K562 (cell line): ENCODE data around the gene MCL1. TPM values are rescaled to one million over a fixed set of nuclear protein-coding genes. Genes with fewer than 3 reads are reported as not detected.

Experiments
- ATAC-seq: fragments of 200-7000 bp; cut with Tn5 transposase; 3 replicates; pipeline ENCODE4 v1.9.1; 2020; ENCODE audit warnings: moderate library complexity
- BruUV-seq: library from RNA; stranded (reverse); fragments of 400-500 nt; replicated peaks from 2 replicates; lab custom pipeline; 2021; lab: Mats Ljungman, UMichigan
- CTCF ChIA-PET: fragments of 300-600 bp; formaldehyde crosslinking; extraction: SDS; loops from one replicate; lab custom pipeline; 2021; ENCODE audit warnings: low intra/inter-chr PET ratio; lab: Yijun Ruan, JAX
- POLR2A ChIA-PET: fragments of 300-600, 350-650 bp; sonication (Branson Sonifier 250); formaldehyde crosslinking; extraction: SDS; loops from one replicate; lab custom pipeline; 2021; ENCODE audit warnings: antibody characterized with exemption, inconsistent platforms; lab: Yijun Ruan, JAX
- DNase-seq, 4 experiments: peaks; one replicate each; pipeline versions ENCODE4 v3.0.0 to v3.0.0-alpha.2; 2011 to 2018; ENCODE audit warnings: low spot score in 3 of 4, mixed read lengths in 3 of 4; ENCODE audit errors: extremely low read depth in 1 of 4
- FAIRE-seq: peaks from 2 replicates; lab custom pipeline; 2011; peaks lifted over from hg19 to GRCh38; lab: Jason Lieb, UNC
- H2AFZ ChIP-seq: 2 replicates; pipeline ENCODE4 v1.6.0; 2011; ENCODE audit warnings: low read depth, low read length, control low read depth, inconsistent platforms
- H3K27ac ChIP-seq: fragments of 200-600 bp; 3 replicates; pipeline ENCODE4 v1.8.0; 2011; ENCODE audit warnings: low read depth, mild to moderate bottlenecking, control low read depth, inconsistent platforms, low read length, moderate library complexity, mixed read lengths; ENCODE audit errors: extremely low read depth
- H3K27me3 ChIP-seq, 2 experiments: fragments of 300-600 bp in 1 of 2; 2 replicates in 1 of 2; 3 replicates in 1 of 2; pipeline versions ENCODE4 v1.6.0 to v1.8.0; 2011; ENCODE audit warnings: inconsistent platforms in 2 of 2, low read length in 2 of 2, mild to moderate bottlenecking in 1 of 2, mixed read lengths in 1 of 2, moderate library complexity in 1 of 2; ENCODE audit not compliant: control insufficient read depth in 2 of 2, insufficient read depth in 2 of 2
- H3K36me3 ChIP-seq: fragments of 300-600 bp; 3 replicates; pipeline ENCODE4 v1.8.0; 2011; ENCODE audit warnings: mild to moderate bottlenecking, low read length, inconsistent platforms; ENCODE audit not compliant: control insufficient read depth, insufficient read depth
- H3K4me1 ChIP-seq, 2 experiments: fragments of 200-600 bp in 1 of 2; replicated peaks in 1 of 2; 2 replicates in 1 of 2; 3 replicates in 1 of 2; pipeline versions ENCODE4 v1.5.1 to v1.8.0; 2011; ENCODE audit warnings: inconsistent platforms in 2 of 2, low read length in 2 of 2, mild to moderate bottlenecking in 1 of 2, mixed read lengths in 1 of 2, moderate library complexity in 1 of 2; ENCODE audit not compliant: control insufficient read depth in 2 of 2, insufficient read depth in 2 of 2
- H3K4me2 ChIP-seq: 2 replicates; pipeline ENCODE4 v1.6.1; 2011; ENCODE audit warnings: low read length, control low read depth, inconsistent platforms, mixed read lengths; ENCODE audit not compliant: insufficient read depth
- H3K4me3 ChIP-seq: fragments of 200-600 bp; sonication (generic), shearing (Covaris generic); 2 replicates; pipeline ENCODE4 v1.5.1; 2016; ENCODE audit warnings: control low read depth, inconsistent platforms
- H3K79me2 ChIP-seq: fragments of 200-600 bp; 3 replicates; pipeline ENCODE4 v1.8.0; 2011; ENCODE audit warnings: low read length, inconsistent platforms; ENCODE audit not compliant: control insufficient read depth, insufficient read depth
- H3K9ac ChIP-seq, 2 experiments: 2 replicates each; pipeline versions ENCODE4 v1.6.0 to v1.6.1; 2011; ENCODE audit warnings: low read depth in 2 of 2, low read length in 2 of 2, control low read depth in 1 of 2, inconsistent platforms in 1 of 2, mild to moderate bottlenecking in 1 of 2, mixed read lengths in 1 of 2; ENCODE audit not compliant: insufficient read depth in 1 of 2
- H3K9me1 ChIP-seq: one replicate; pipeline ENCODE4 v1.6.0; 2011; ENCODE audit warnings: inconsistent platforms, mild to moderate bottlenecking, low read length, moderate library complexity; ENCODE audit not compliant: control insufficient read depth, insufficient read depth
- H3K9me3 ChIP-seq: replicated peaks from 2 replicates; pipeline ENCODE4 v1.5.1; 2011; ENCODE audit warnings: low read depth, low read length, inconsistent platforms; ENCODE audit not compliant: control insufficient read depth, insufficient read depth
- H4K20me1 ChIP-seq: replicated peaks from 2 replicates; pipeline ENCODE4 v1.6.1; 2011; ENCODE audit warnings: low read length, inconsistent platforms, mixed read lengths; ENCODE audit not compliant: control insufficient read depth, insufficient read depth
- ATF1 ChIP-seq, 2 experiments: fragments of 450-650 bp in 1 of 2; IDR thresholded peaks; 2 replicates each; pipeline ENCODE4 v1.6.1; 2016; ENCODE audit warnings: missing compliant biosample characterization in 1 of 2, missing genetic modification characterization in 1 of 2
- KAT7 ChIP-seq: sonication (generic); formaldehyde crosslinking; IDR thresholded peaks from 2 replicates; pipeline ENCODE4 v1.8.0; 2022; ENCODE audit warnings: missing genetic modification reagents, mild to moderate bottlenecking, borderline replicate concordance
- LCOR ChIP-seq: sonication (generic); formaldehyde crosslinking; IDR thresholded peaks from 2 replicates; pipeline ENCODE4 v1.8.0; 2022; ENCODE audit warnings: mild to moderate bottlenecking, missing genetic modification reagents
- NFXL1 ChIP-seq: fragments of 450-650 bp; formaldehyde crosslinking; IDR thresholded peaks from 2 replicates; pipeline ENCODE4 v1.4.0; 2021; ENCODE audit warnings: mild to moderate bottlenecking
- RBM22 ChIP-seq: fragments of 200-400 bp; formaldehyde crosslinking; IDR thresholded peaks from 2 replicates; pipeline ENCODE4 v1.6.1; 2018; ENCODE audit warnings: low read length, low read depth; ENCODE audit not compliant: poor library complexity, severe bottlenecking
- SNIP1 ChIP-seq: fragments of 450-650 bp; IDR thresholded peaks from 2 replicates; pipeline ENCODE4 v1.7.1; 2017; ENCODE audit warnings: low read depth, mild to moderate bottlenecking
- TCF7L2 ChIP-seq: fragments of 150-350 bp; IDR thresholded peaks from 2 replicates; pipeline ENCODE4 v1.6.1; 2016; ENCODE audit warnings: low read depth, mild to moderate bottlenecking, low read length, moderate library complexity
- TRIM25 ChIP-seq: fragments of 450-650 bp; IDR thresholded peaks from 2 replicates; pipeline ENCODE4 v1.7.0; 2016; ENCODE audit warnings: borderline replicate concordance
- YY1 ChIP-seq, 3 experiments: IDR thresholded peaks; 2 replicates each; pipeline ENCODE4 v1.6.1; 2011; ENCODE audit warnings: low read length in 2 of 3, mild to moderate bottlenecking in 2 of 3, moderate library complexity in 2 of 3, borderline replicate concordance in 1 of 3, control low read depth in 1 of 3, low read depth in 1 of 3; ENCODE audit not compliant: insufficient read depth in 3 of 3, insufficient replicate concordance in 2 of 3, control insufficient read depth in 1 of 3, insufficient read length in 1 of 3; ENCODE audit errors: extremely low read depth in 1 of 3
- ZNF24 ChIP-seq: fragments of 450-650 bp; IDR thresholded peaks from 2 replicates; pipeline ENCODE4 v1.6.1; 2016
- ZNF644 ChIP-seq: fragments of 200-800 bp; sonication (Bioruptor generic); IDR thresholded peaks from 2 replicates; pipeline ENCODE4 v1.6.1; 2016; ENCODE audit warnings: low read depth, missing genetic modification characterization, missing compliant biosample characterization
- WGBS: fragments of 100-300 bp; shearing (Covaris generic); methylation state at CpG from one replicate; pipeline ENCODE4 v1.1.6; 2016; ENCODE audit warnings: low coverage, mixed read lengths; ENCODE audit not compliant: insufficient coverage; ENCODE audit errors: missing lambda C conversion rate; 5-methylcytosine and 5-hydroxymethylcytosine counted together
- in situ Hi-C: fragments of 300-500 bp; cut with MboI; formaldehyde crosslinking; loops from 4 replicates; pipeline ENCODE4 v1.15.0; 2018; ENCODE audit warnings: inconsistent platforms, mixed read lengths
- intact Hi-C: fragments of 100-400 bp; cut with micrococcal nuclease; formaldehyde crosslinking; loops from 2 replicates; pipeline ENCODE4 v1.14.2; 2022
- polyA plus RNA-seq, 8 experiments: library from polyadenylated mRNA; depleted of rRNA in 4 of 8; stranded (reverse) in 5 of 8; unstranded in 3 of 8; fragments of >200 nt; fragmentation: Nextera tagmentation in 2 of 8; fragmentation: Illumina TruSeq in 1 of 8; extraction: Ambion mirVana in 2 of 8; extraction: Trizol in 1 of 8; gene quantifications; 2 replicates each; pipeline versions ENCODE4 v1.2.1 to v1.2.3, GENCODE V29; 2011 to 2014; ENCODE audit warnings: inconsistent platforms in 1 of 8, missing spikeins in 1 of 8
- total RNA-seq, 7 experiments: library from RNA; depleted of rRNA in 6 of 7; stranded (reverse); fragments of >200 nt in 6 of 7; fragmentation: Illumina TruSeq in 2 of 7; extraction: Trizol in 2 of 7; gene quantifications; 2 replicates each; pipeline versions ENCODE4 v1.2.1 to v1.2.3, GENCODE V29; 2011 to 2021; ENCODE audit warnings: low replicate concordance in 1 of 7
- TF ChIP-seq, protein P1 (sequence below): fragments of 450-650 bp; IDR thresholded peaks from 2 replicates; pipeline ENCODE4 v1.7.1; 2018; ENCODE audit warnings: mild to moderate bottlenecking, low read depth; ENCODE audit not compliant: partially characterized antibody
- TF ChIP-seq, protein P2 (sequence below): sonication (generic); formaldehyde crosslinking; IDR thresholded peaks from 2 replicates; pipeline ENCODE4 v1.8.0; 2022; ENCODE audit warnings: mild to moderate bottlenecking, missing genetic modification reagents

Gene MCL1
- total and polyA plus RNA-seq, 9 of the 15 experiments (the other 6 are each of a cell fraction or from before 2014, with no cell fraction given), result 27.1 to 224 (median 138) TPM

DNA sequence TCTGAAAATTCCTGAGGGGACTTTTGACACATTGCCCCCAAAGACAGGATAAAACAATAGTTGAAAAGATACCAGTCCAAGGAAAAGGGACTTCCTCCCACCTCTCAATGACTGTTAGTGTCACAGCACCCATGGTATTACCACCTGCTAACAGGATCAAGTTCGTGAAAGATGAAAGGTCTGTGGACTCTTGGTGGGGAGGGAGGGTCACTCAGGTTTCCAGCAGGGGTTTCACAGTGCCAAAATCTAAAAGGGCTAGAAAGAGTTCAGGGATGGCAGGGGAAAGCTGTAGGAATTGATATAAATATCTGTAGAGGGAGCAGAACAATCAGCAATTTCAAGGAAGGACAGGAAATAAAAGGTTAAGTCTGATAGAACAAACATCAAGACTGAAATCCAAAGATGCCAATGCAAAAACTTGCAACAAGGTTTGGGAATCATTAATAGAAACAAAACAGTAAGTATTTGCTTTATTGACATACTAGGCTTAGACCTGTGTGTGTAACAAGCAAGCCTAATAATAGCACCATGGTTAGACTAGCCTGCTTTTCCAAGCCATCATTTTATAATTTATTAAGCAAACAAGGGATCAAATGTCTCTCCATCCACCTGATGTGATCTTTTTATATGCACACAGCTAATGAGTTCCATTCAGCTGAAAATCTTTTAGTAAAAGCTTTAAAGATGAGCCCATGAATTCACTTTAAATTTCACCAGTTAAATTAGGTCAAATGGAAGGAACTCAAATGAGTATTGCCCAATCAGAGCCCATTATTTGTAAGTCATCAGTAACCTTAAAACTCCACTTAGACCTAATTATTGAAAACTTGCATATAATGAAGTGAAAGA is 3.7 kb downstream of the MCL1 start (continued):
- no peak for TF ChIP-seq YY1 (IDR thresholded peaks at IDR 0.05; ENCODE audit: borderline replicate concordance in 1 of 3, control insufficient read depth in 1 of 3, extremely low read depth in 1 of 3, insufficient read depth in 3 of 3, insufficient read length in 1 of 3, insufficient replicate concordance in 2 of 3, low read depth in 1 of 3, low read length in 2 of 3)

GRCh38 chr1:150575072-150575489 is 4.3 kb downstream of the MCL1 start:
- Histone ChIP-seq H2AFZ (no peak overlapping the region), H4K20me1 (peaks cover 51% of the 10 kb centered on the region), H3K9ac (peak overlapping the region in 1 of 2 experiments; percentile 97; a peak in 1 of 4 replicates), H3K79me2 (peaks cover 68% of the 10 kb centered on the region), H3K4me1 (peaks cover 5 to 14% of the 10 kb centered on the region in 2 experiments; a peak in 4 of 5 replicates), H3K4me2 (peak overlapping the region; percentile 97; the same call in 1 of the 2 replicates), H3K4me3 (peak overlapping the region; percentile 98; the same call in 1 of the 2 replicates), H3K9me1 (no peaks in the 10 kb centered on the region), H3K27me3 (no peaks in the 10 kb centered on the region), H3K27ac (peak overlapping the region; percentile 31; the same call in 1 of the 3 replicates), H3K9me3 (no peaks in the 10 kb centered on the region), H3K36me3 (peaks cover 65% of the 10 kb centered on the region)
- POLR2A ChIA-PET, result interaction anchor here (0.7 to 11.0 kb wide), 10 partner anchors 12 to 431 kb away, joined by 3 to 148 read pairs (median 4); partner anchors contain the start of gene ENSA
- no peak for FAIRE-seq
- intact Hi-C loops, result loop anchor here (5.0 kb wide), 1 partner anchor 237 kb away; no protein-coding TSS in a partner anchor
- DNase-seq, result no peak
- WGBS, result 87% methylated on average over 4 of the region's 4 CpGs
- CTCF ChIA-PET, result no interaction called here
- in situ Hi-C loops, result no loop called here
- no TSS peak for BruUV-seq
- no peak for ATAC-seq
- TF ChIP-seq KAT7 (CRISPR knock-in tag) (peak; percentile 5; the same call in 1 of the 2 replicates), TRIM25 (no peak), NFXL1 (CRISPR knock-in tag) (no peak), ZNF644 (tag) (no peak), LCOR (CRISPR knock-in tag) (0 out of 2 replicates have a peak, but pooled peaks have one; percentile 59), ZNF24 (no peak), TCF7L2 (no peak), SNIP1 (no peak), ATF1 (CRISPR knock-in tag; IDR thresholded peaks at IDR 0.05) (no peak), ATF1 (tag; IDR thresholded peaks at IDR 0.05) (no peak), RBM22 (peak; percentile 79)
- TF ChIP-seq, protein P1, sequence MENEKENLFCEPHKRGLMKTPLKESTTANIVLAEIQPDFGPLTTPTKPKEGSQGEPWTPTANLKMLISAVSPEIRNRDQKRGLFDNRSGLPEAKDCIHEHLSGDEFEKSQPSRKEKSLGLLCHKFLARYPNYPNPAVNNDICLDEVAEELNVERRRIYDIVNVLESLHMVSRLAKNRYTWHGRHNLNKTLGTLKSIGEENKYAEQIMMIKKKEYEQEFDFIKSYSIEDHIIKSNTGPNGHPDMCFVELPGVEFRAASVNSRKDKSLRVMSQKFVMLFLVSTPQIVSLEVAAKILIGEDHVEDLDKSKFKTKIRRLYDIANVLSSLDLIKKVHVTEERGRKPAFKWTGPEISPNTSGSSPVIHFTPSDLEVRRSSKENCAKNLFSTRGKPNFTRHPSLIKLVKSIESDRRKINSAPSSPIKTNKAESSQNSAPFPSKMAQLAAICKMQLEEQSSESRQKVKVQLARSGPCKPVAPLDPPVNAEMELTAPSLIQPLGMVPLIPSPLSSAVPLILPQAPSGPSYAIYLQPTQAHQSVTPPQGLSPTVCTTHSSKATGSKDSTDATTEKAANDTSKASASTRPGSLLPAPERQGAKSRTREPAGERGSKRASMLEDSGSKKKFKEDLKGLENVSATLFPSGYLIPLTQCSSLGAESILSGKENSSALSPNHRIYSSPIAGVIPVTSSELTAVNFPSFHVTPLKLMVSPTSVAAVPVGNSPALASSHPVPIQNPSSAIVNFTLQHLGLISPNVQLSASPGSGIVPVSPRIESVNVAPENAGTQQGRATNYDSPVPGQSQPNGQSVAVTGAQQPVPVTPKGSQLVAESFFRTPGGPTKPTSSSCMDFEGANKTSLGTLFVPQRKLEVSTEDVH, result peak; percentile 13
- TF ChIP-seq, protein P2, sequence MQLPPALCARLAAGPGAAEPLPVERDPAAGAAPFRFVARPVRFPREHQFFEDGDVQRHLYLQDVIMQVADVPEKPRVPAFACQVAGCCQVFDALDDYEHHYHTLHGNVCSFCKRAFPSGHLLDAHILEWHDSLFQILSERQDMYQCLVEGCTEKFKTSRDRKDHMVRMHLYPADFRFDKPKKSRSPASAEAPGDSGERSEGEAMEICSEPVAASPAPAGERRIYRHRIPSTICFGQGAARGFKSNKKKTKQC (CRISPR knock-in tag), result no peak
